Ectodermal cell (in vitro differentiated cells): ENCODE results near the gene VTI1A.

ENCODE experiments used
- H3K27ac ChIP-seq: 2 replicates; pipeline ENCODE4 v1.7.0; 2013; ENCODE audit warnings: mild to moderate bottlenecking, low read depth, low read length; ENCODE audit not compliant: insufficient read depth, poor library complexity, severe bottlenecking
- H3K27me3 ChIP-seq: 2 replicates; pipeline ENCODE4 v1.7.0; 2013; ENCODE audit warnings: mild to moderate bottlenecking, low read length; ENCODE audit not compliant: insufficient read depth, control insufficient read depth, poor library complexity, severe bottlenecking
- H3K36me3 ChIP-seq: one replicate; pipeline ENCODE4 v1.7.0; 2013; ENCODE audit warnings: low read length; ENCODE audit not compliant: control insufficient read depth, insufficient read depth
- H3K4me1 ChIP-seq: one replicate; pipeline ENCODE4 v1.7.0; 2013; ENCODE audit warnings: low read length; ENCODE audit not compliant: control insufficient read depth, insufficient read depth
- H3K4me3 ChIP-seq: 2 replicates; pipeline ENCODE4 v1.7.0; 2013; ENCODE audit warnings: low read depth, low read length, control low read depth; ENCODE audit not compliant: insufficient read depth
- H3K9me3 ChIP-seq: 2 replicates; pipeline ENCODE4 v1.7.0; 2013; ENCODE audit warnings: mild to moderate bottlenecking, low read length, moderate library complexity; ENCODE audit not compliant: control insufficient read depth
- WGBS, 2 experiments: methylation state at CpG; one replicate each; pipeline ENCODE4 v1.1.7; 2013; ENCODE audit warnings: missing lambda C conversion rate in 2 of 2; 5-methylcytosine and 5-hydroxymethylcytosine counted together

The VTI1A gene

DNA sequence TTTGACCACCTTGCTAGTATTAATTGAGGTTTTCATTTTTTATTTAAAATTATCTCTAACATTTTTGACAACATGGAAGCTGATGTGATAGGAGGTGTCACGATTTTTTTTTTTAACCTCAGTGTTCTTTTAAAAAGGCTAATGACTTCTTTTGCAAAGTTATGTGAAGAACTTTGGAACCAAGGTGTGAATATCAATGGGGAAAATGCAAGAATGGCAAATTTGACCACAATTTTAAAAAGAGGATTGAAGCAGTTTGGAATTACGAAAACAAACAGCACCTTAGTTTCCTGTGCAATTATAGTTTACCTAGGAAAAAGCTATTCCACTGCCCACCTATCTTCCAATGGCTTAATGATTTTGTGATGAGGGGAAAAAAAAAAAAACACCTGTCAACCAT, 232.4 kb downstream of the VTI1A start:
- no peak overlapping the region for H3K27ac ChIP-seq
- no peaks in the 10 kb centered on the region for H3K9me3 ChIP-seq
- 72 to 76% methylated on average over 2 of the region's 2 CpGs for WGBS, 2 experiments
- no peaks in the 10 kb centered on the region for H3K27me3 ChIP-seq
- no peaks in the 10 kb centered on the region for H3K36me3 ChIP-seq
- H3K4me1 ChIP-seq: no peaks in the 10 kb centered on the region
- no peak overlapping the region for H3K4me3 ChIP-seq

DNA sequence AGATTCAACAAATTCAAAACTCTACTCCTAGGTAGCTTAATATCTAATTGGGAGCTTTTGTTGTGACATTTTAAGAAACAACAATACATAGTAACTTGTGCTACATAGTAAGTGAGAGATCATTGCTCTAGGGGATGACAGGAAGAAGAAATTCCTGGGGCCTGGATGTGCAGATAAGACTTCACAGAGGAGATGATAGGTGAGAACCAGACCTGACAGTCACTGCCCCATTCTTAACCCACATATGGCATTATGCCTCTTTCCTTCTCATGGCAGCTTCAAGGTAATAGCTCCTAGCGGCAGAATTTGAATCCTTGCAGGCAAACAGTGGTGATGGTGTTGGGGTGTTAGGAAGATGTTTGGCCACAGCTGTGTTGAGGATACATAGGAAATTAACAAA, 233.6 kb downstream of the VTI1A start:
- Histone ChIP-seq H3K4me3 (no peak overlapping the region), H3K4me1 (no peaks in the 10 kb centered on the region), H3K36me3 (no peaks in the 10 kb centered on the region), H3K27me3 (no peaks in the 10 kb centered on the region), H3K27ac (no peak overlapping the region), H3K9me3 (no peaks in the 10 kb centered on the region)
- no CpG with 5 or more reads among the region's 1 CpG for WGBS, 2 experiments

- no peaks in the 10 kb centered on the region for H3K27me3 ChIP-seq
- WGBS, 2 experiments: 81 to 86% methylated on average over 4 of the region's 4 CpGs
- H3K27ac ChIP-seq: no peak overlapping the region
- H3K4me3 ChIP-seq: no peak overlapping the region
- H3K9me3 ChIP-seq: no peaks in the 10 kb centered on the region
- no peaks in the 10 kb centered on the region for H3K4me1 ChIP-seq
- no peaks in the 10 kb centered on the region for H3K36me3 ChIP-seq
These were observed 240.6 kb downstream of the VTI1A start for GRCh38 chr10:112687647-112688046.

GRCh38 chr10:112689327-112690072, 242.5 kb downstream of the VTI1A start:
- Histone ChIP-seq H3K4me1 (no peaks in the 10 kb centered on the region), H3K27ac (no peak overlapping the region), H3K36me3 (no peaks in the 10 kb centered on the region), H3K4me3 (no peak overlapping the region), H3K27me3 (no peaks in the 10 kb centered on the region), H3K9me3 (no peaks in the 10 kb centered on the region)
- WGBS, 2 experiments: 51% methylated on average over 4 of the region's 4 CpGs

DNA sequence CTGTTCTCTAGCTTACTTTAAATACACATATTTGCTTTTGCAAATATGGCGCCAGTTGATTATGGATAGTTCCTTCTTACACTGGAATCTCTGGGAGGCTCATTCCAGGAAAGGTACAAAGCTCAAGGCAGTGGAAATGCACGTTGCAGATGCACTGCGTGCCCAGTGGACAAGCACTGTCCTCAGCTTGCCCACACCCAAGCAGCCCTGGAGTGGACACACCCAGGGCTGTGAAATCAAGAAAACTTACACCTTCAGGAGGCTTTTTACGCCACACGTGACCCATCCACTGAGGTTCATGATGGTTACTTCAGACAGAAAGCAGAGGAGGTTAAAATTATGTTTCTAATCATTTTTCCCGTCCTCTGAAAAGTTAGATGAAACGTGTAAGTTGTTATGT, 248.5 kb downstream of the VTI1A start:
- Histone ChIP-seq H3K27ac (no peak overlapping the region), H3K9me3 (no peaks in the 10 kb centered on the region), H3K4me3 (no peak overlapping the region), H3K4me1 (no peaks in the 10 kb centered on the region), H3K27me3 (no peaks in the 10 kb centered on the region), H3K36me3 (no peaks in the 10 kb centered on the region)
- WGBS, 2 experiments: 92 to 95% methylated on average over 6 of the region's 7 CpGs

DNA sequence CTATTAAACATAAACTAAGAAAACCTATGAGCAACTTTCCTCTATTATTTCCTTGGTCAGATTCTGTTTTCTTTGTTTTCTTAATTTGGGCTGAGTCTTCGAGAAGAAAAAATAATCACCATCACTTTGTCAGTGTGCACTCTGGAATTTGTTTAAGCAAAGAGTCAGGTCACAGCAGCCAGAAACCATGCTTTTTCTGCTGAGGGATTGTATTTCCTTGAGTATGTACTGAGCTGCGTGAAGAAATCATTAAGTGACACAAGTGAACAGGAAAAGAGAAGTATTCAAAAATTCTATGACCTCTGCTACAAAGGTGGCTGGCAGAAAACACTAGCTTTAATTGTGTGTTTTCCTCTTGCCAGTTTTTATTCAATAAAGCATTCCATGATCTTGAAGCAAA, 249.6 kb downstream of the VTI1A start:
- no peaks in the 10 kb centered on the region for H3K27me3 ChIP-seq
- no peaks in the 10 kb centered on the region for H3K4me1 ChIP-seq
- no peaks in the 10 kb centered on the region for H3K9me3 ChIP-seq
- no peaks in the 10 kb centered on the region for H3K36me3 ChIP-seq
- no peak overlapping the region for H3K27ac ChIP-seq
- H3K4me3 ChIP-seq: no peak overlapping the region
- WGBS, 2 experiments: 89 to 90% methylated on average over 2 of the region's 2 CpGs

GRCh38 chr10:112698133-112698817, 251.3 kb downstream of the VTI1A start:
- Histone ChIP-seq H3K4me1 (no peaks in the 10 kb centered on the region), H3K27me3 (no peaks in the 10 kb centered on the region), H3K27ac (no peak overlapping the region), H3K9me3 (no peaks in the 10 kb centered on the region), H3K4me3 (no peak overlapping the region), H3K36me3 (no peaks in the 10 kb centered on the region)
- 93 to 94% methylated on average over 7 of the region's 7 CpGs for WGBS, 2 experiments

DNA sequence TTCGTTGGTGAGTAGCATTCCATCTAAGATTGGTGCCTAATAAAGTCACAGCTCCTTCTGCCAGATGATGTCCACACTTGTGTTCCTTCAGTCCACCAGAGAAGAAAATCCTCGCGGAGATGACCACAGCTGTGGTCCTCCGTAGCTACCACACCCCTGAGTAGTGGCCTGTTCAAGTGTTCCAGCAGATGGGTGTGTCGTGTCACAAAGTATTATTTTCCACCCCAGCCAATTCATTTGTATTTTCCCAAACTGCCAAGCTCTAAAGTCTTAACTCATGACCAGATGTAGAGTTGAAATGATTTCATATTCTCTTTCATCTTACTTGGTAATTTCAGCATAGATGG, 251.8 kb downstream of the VTI1A start:
- H3K4me3 ChIP-seq: no peak overlapping the region
- no peaks in the 10 kb centered on the region for H3K27me3 ChIP-seq
- H3K27ac ChIP-seq: no peak overlapping the region
- H3K36me3 ChIP-seq: no peaks in the 10 kb centered on the region
- H3K4me1 ChIP-seq: no peaks in the 10 kb centered on the region
- no peaks in the 10 kb centered on the region for H3K9me3 ChIP-seq
- WGBS, 2 experiments: 95% methylated on average over 4 to 5 of the region's 5 CpGs

GRCh38 chr10:112700215-112700671, 253.2 kb downstream of the VTI1A start:
- H3K27me3 ChIP-seq: no peaks in the 10 kb centered on the region
- no peaks in the 10 kb centered on the region for H3K9me3 ChIP-seq
- H3K4me1 ChIP-seq: no peaks in the 10 kb centered on the region
- no peak overlapping the region for H3K4me3 ChIP-seq
- H3K27ac ChIP-seq: no peak overlapping the region
- no peaks in the 10 kb centered on the region for H3K36me3 ChIP-seq

DNA sequence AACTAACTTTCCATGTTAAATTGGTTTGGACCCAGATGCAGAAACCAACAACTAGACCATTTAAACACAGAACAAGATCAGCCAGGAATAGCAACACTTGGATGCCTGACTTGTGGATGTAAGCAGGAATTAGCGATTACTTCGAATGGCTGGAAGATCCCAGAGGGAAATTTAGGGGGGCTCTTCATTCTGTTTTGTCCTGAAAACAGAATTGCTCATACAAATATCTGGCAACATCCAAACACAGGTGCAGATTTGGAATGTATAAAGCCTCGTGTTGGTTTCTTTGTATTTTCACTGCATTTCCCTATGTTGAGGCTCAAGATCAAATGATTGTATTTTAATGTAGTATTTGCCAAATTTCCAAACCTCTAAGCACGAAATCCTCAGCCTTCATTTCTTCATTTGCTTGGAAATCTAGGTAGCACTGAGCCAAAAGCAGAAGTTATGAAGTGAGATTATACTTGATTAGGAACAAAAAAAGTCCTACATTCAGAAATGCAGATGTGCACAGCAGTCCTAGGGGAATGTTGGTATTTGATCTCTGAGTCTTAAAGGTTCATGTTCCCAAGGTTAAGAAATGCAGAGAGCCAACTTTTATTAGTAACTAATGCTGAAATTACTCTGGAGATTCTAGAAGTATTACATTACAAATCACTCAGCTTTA, 254.3 kb downstream of the VTI1A start:
- no peaks in the 10 kb centered on the region for H3K27me3 ChIP-seq
- no peak overlapping the region for H3K27ac ChIP-seq
- no peaks in the 10 kb centered on the region for H3K4me1 ChIP-seq
- H3K9me3 ChIP-seq: no peaks in the 10 kb centered on the region
- H3K4me3 ChIP-seq: no peak overlapping the region
- H3K36me3 ChIP-seq: no peaks in the 10 kb centered on the region
- WGBS, 2 experiments: 94 to 96% methylated on average over 4 of the region's 4 CpGs
